SK-N-MC (cell line): ENCODE data around the gene UPK3B.
"Not testable (repeated sequence)": the region's sequence is repeated elsewhere in the genome, so short reads cannot be mapped to it uniquely, and the experiment has no call there.

Experiments
- EZH2 ChIP-seq: fragments of 200-600 bp; sonication (generic); IDR thresholded peaks from one replicate; pipeline ENCODE4 v1.6.1; 2017; ENCODE audit warnings: antibody characterized with exemption
- POLR2AphosphoS5 ChIP-seq: IDR thresholded peaks from 2 replicates; pipeline ENCODE4 v1.6.1; 2012; ENCODE audit warnings: mild to moderate bottlenecking, low read depth, low read length, borderline replicate concordance

- not testable (repeated sequence) for TF ChIP-seq EZH2, POLR2AphosphoS5
Measured at GRCh38 chr7:76502224-76502623, 8.1 kb upstream of the UPK3B start.
